Lower leg skin (tissue), 3 donors: Measurements from ENCODE around the gene SLC6A1.

ENCODE experiments used
- POLR2A ChIP-seq, 2 donors: fragments of 450-650 bp; IDR thresholded peaks; one replicate each; pipeline ENCODE4 v1.6.1; 2016 to 2017; ENCODE audit warnings: antibody characterized with exemption in 2 of 2, mild to moderate bottlenecking in 1 of 2, moderate library complexity in 1 of 2
- TF ChIP-seq, protein P1 (sequence below), 3 donors: fragments of 450-650 bp; IDR thresholded peaks; one replicate each; pipeline ENCODE4 v1.5.1; 2016; ENCODE audit warnings: antibody characterized with exemption in 3 of 3, mild to moderate bottlenecking in 3 of 3, moderate library complexity in 2 of 3

GRCh38 chr3:11022115-11022514 is 29.6 kb downstream of the SLC6A1 start:
- TF ChIP-seq, protein P1, sequence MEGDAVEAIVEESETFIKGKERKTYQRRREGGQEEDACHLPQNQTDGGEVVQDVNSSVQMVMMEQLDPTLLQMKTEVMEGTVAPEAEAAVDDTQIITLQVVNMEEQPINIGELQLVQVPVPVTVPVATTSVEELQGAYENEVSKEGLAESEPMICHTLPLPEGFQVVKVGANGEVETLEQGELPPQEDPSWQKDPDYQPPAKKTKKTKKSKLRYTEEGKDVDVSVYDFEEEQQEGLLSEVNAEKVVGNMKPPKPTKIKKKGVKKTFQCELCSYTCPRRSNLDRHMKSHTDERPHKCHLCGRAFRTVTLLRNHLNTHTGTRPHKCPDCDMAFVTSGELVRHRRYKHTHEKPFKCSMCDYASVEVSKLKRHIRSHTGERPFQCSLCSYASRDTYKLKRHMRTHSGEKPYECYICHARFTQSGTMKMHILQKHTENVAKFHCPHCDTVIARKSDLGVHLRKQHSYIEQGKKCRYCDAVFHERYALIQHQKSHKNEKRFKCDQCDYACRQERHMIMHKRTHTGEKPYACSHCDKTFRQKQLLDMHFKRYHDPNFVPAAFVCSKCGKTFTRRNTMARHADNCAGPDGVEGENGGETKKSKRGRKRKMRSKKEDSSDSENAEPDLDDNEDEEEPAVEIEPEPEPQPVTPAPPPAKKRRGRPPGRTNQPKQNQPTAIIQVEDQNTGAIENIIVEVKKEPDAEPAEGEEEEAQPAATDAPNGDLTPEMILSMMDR (IDR thresholded peaks at IDR 0.05) = no peak
- TF ChIP-seq POLR2A (IDR thresholded peaks at IDR 0.05) = no peak
